ENCODE data around the gene OGN.

The OGN gene, protein sequence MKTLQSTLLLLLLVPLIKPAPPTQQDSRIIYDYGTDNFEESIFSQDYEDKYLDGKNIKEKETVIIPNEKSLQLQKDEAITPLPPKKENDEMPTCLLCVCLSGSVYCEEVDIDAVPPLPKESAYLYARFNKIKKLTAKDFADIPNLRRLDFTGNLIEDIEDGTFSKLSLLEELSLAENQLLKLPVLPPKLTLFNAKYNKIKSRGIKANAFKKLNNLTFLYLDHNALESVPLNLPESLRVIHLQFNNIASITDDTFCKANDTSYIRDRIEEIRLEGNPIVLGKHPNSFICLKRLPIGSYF

DNA sequence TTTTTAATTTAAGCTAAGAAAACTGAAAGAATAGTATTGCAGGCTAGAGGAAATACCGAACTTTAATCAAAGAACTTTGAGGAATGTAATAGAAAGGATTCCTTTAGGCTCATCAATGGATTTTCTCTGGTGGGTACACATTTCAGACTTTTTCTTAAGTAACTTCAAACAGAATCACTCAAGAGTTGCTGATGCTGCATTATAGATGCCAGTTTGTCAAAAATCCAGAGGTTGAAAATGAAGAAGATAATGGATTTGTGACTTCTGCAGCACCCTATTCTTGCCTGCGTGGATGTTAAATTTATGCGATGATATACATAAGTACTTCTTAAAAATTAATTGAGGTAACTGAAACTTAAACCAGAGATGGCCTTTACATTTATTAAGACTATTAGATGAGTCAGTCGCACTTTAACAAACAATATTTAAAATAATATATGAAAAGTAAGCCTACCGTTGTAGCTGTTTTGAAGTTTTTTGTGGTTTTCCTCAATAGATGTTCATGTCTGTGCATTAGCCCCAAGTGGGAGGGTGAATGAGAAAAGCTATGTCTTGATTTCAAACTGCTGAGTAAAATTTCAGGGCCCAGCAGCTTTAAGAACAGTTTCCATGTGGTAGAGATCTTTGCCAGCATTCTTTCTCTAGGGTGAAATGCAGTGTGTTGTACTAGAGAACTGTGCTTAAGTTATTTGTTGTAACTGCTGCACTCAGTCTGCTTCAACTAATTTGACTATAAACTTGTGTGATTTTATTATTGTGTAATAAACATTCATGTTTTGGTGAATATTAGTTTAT lies at the start of gene OGN:
Gene OGN (minus strand): TSS at position 537 of the 795 bp plus-strand sequence. CDS start 1,171 bp downstream, outside the sequence.
- no peak for TF ChIP-seq Cebpa-rat (IDR thresholded peaks at IDR 0.05)
- no peaks in the 10 kb centered on the region for H4K20me1 ChIP-seq
- H3K4me1 ChIP-seq: peaks cover 18% of the 10 kb centered on the region
- peak within 1 kb of the TSS; percentile 22; the same call in 1 of the 2 replicates for H3K4me2 ChIP-seq
- no peaks in the 10 kb centered on the region for H3K36me3 ChIP-seq
- no peak within 1 kb of the TSS for H3K27ac ChIP-seq
- no peak within 1 kb of the TSS for H3K9ac ChIP-seq
- H3K27me3 ChIP-seq: no peaks in the 10 kb centered on the region
- no peaks in the 10 kb centered on the region for H3K9me3 ChIP-seq
- no peak within 1 kb of the TSS for H3K4me3 ChIP-seq

DNA sequence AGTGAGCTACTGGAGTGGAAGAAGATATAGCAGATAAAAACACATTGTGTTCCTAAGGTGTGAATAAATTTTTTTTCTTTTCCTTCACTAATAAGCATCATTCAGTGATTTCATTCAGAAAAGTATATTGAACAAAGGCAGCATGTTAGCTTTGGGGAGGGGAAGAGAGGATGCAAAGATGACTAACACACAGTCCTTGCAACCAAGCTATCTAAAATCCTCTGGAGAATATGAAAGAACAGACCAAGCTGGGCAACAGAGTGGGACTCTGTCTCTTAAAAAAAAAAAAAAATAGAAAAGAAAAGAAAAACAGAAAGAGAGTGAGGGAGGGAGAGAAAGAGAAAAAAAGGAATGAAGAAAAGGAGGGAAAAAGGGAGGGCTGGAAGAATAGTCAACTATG lies 42.2 kb upstream of the OGN start:
- Histone ChIP-seq H3K27ac (no peak overlapping the region), H3K9ac (no peak overlapping the region), H3K4me3 (no peak overlapping the region), H3K4me1 (peaks cover 12% of the 10 kb centered on the region), H3K4me2 (no peak overlapping the region), H4K20me1 (peaks cover 5% of the 10 kb centered on the region; the same call in 1 of the 2 replicates), H3K27me3 (no peaks in the 10 kb centered on the region), H3K9me3 (no peaks in the 10 kb centered on the region; the same call in none of the 2 replicates), H3K36me3 (no peaks in the 10 kb centered on the region)
- no peak for TF ChIP-seq Cebpa-rat (IDR thresholded peaks at IDR 0.05)

DNA sequence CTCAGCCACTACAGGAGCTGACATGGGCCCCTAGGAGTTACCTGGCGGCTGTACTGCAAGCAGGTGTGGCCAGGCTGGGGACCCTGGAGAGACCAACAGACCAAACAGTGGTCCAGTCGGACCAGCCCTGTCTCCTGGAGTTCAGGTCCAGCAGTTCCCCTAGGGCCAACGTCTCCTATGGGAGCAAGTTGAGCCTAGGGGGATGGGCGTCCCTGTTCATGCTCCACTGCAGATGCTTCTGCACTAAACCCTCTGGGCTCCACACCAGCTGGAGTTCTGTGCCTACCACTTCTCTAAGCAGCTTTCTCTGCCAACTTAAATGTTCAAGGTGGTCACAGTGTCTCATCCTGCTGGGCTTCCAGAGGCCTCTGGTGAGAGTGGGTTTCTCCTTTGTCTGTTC lies 40.5 kb upstream of the OGN start:
- H3K4me2 ChIP-seq: peak overlapping the region; percentile 25
- H3K27ac ChIP-seq: no peak overlapping the region
- peaks cover 12% of the 10 kb centered on the region for H3K4me1 ChIP-seq
- H3K4me3 ChIP-seq: no peak overlapping the region
- no peak overlapping the region for H3K9ac ChIP-seq
- no peaks in the 10 kb centered on the region; the same call in none of the 2 replicates for H3K9me3 ChIP-seq
- peaks cover 5% of the 10 kb centered on the region; the same call in 1 of the 2 replicates for H4K20me1 ChIP-seq
- H3K27me3 ChIP-seq: no peaks in the 10 kb centered on the region
- H3K36me3 ChIP-seq: no peaks in the 10 kb centered on the region
- no peak for TF ChIP-seq Cebpa-rat (IDR thresholded peaks at IDR 0.05)

DNA sequence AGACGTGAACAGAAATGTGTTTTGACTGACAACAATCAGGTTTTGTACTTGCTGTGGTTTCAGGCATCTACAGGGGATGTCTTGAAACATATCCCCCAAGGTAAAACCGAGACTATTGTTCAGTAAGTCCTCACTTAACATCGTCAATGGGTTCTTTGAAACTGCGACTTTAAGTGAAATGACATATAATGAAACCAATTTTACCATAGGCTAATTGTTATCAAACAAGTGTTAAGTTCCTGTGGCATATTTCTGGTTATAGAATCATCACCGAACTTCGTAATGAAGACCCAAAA lies 36.3 kb upstream of the OGN start:
- no peak overlapping the region for H3K27ac ChIP-seq

DNA sequence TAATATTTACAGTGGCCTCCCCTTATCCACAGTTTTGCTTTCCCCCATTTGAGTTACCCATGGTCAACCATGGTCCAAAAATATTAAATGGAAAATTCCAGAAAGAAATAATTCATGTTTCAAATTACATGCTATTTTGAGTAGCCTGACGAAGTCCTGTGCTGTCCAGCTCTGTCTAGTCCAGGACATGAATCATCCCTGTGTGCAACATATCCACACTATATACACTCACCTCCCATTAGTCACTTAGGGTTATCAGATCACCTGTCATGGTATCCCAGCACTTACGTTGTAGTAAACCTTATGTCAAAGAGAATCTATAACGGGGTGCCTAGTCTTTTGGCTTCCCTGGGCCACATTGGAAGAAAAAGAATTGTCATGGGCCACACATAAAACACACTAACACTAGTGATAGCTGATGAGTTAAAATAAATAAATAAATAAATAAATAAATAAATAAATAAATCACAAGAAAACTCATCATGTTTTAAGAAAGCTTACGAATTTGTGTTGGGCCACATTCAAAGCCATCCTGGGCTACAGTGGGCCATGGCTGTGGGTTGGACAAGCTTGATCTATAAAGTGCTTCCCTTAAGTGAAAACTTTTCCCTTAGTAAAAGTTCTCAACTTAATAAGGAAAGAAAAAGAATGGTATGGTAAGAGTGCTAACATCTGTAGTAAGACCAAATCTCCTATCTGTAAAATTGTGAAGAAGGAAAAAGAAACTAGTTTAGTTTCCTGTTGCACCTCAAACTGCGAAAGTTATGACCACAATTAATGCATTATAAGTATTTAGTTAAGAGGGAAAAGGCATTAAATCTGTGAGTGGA lies 35.8 kb upstream of the OGN start:
- H3K4me3 ChIP-seq: no peak overlapping the region
- H3K27me3 ChIP-seq: no peaks in the 10 kb centered on the region
- no peak overlapping the region for H3K4me2 ChIP-seq
- no peaks in the 10 kb centered on the region for H3K36me3 ChIP-seq
- TF ChIP-seq Cebpa-rat (IDR thresholded peaks at IDR 0.05): no peak
- peaks cover 8% of the 10 kb centered on the region for H3K4me1 ChIP-seq
- H4K20me1 ChIP-seq: peaks cover 5% of the 10 kb centered on the region; the same call in 1 of the 2 replicates
- H3K9ac ChIP-seq: no peak overlapping the region
- no peak overlapping the region for H3K27ac ChIP-seq
- H3K9me3 ChIP-seq: no peaks in the 10 kb centered on the region

More for the DNA sequence above, 36.3 kb upstream of the OGN start:
- Histone ChIP-seq H3K9me3 (no peaks in the 10 kb centered on the region), H3K4me1 (peaks cover 12% of the 10 kb centered on the region), H3K4me2 (no peak overlapping the region), H3K36me3 (no peaks in the 10 kb centered on the region), H4K20me1 (peaks cover 5% of the 10 kb centered on the region; the same call in 1 of the 2 replicates), H3K4me3 (no peak overlapping the region), H3K27me3 (no peaks in the 10 kb centered on the region), H3K9ac (no peak overlapping the region)
- TF ChIP-seq Cebpa-rat (IDR thresholded peaks at IDR 0.05): no peak

DNA sequence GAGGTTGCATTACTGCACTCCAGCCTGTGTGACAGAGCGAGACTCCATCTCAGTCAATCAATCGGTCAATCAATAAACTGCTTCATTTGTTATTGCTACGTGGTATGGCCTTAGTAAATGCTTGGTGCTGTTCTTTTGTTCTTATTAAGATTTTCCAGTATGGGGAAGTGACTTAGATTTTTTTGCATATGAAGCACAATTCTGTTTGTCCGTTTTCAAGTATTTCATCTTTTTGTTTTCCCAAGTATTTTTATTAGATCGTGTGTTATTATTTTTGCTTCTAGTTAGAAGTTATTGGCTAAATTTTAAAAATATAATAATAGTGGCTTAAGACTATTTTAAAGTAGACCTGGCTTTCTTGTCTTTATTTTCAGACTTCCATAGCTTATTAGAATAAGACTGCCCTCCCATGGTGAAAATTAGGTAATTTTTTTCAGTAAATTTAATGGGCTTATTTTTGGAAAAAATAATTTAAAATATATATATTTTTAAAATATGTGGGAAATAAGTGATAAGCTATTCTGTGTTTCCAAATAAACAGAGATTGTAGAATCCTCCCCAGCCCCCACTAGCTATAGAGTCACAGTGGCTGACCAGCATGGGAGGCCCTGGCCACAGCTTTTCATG lies 34.6 kb upstream of the OGN start:
- Histone ChIP-seq H3K4me1 (no peaks in the 10 kb centered on the region), H4K20me1 (no peaks in the 10 kb centered on the region), H3K27ac (no peak overlapping the region), H3K9ac (no peak overlapping the region), H3K27me3 (no peaks in the 10 kb centered on the region), H3K4me2 (no peak overlapping the region), H3K4me3 (no peak overlapping the region), H3K36me3 (no peaks in the 10 kb centered on the region), H3K9me3 (no peaks in the 10 kb centered on the region)
- TF ChIP-seq Cebpa-rat (IDR thresholded peaks at IDR 0.05): no peak

DNA sequence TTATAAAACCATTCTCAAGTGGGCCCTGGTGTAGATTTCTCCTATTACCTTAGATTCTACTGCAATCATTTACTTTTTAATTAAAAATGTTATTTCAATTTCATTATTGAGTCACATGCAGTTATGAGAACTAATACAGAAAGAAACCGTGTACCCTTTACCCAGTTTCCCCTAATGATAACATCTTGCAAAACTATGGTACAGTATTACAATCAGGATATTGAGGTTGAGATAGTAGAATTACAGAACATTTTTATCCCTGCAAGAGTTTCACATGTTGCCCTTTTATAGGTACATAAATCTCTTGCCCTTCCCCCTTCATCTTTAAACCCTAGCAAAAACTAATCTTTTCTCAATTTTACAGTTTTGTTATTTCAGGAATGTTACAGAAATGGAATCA lies 30.9 kb upstream of the OGN start:
- TF ChIP-seq Cebpa-rat (IDR thresholded peaks at IDR 0.05): no peak
- Histone ChIP-seq H3K27ac (no peak overlapping the region), H3K4me1 (no peaks in the 10 kb centered on the region)

DNA sequence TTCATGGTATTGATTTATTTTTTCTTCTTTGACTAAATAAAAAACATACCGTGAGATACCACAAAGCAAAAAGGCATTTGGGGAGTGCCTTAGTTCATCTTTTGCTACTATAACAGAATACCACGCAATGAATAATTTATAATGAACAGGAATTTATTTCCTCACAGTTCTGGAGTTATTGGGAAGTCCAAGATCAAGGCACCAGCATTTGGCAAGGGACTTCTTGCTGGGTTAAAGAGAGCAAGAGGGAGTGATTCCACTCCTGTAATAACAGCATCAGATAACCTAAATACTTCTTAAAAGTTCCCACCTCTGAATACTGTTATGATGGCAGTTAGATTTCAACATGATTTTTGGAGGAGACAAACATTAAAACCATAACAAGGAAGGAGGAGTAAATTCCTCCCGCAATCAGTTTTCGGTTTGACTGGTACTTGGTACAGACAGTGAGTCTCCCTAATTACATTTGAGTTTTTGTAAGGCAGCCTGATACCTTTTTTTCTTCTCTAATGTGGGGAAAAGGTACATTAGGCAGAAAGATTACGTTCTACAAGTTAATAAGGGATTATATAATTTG lies 28.7 kb upstream of the OGN start:
- Histone ChIP-seq H3K9ac (no peak overlapping the region), H3K4me2 (no peak overlapping the region), H3K36me3 (peaks cover 7% of the 10 kb centered on the region; the same call in 1 of the 2 replicates), H3K4me1 (no peaks in the 10 kb centered on the region), H3K9me3 (no peaks in the 10 kb centered on the region), H3K27ac (no peak overlapping the region), H4K20me1 (no peaks in the 10 kb centered on the region), H3K4me3 (no peak overlapping the region), H3K27me3 (no peaks in the 10 kb centered on the region)
- TF ChIP-seq Cebpa-rat (IDR thresholded peaks at IDR 0.05): no peak

More for the DNA sequence above, 30.9 kb upstream of the OGN start:
- Histone ChIP-seq H3K9me3 (no peaks in the 10 kb centered on the region), H4K20me1 (no peaks in the 10 kb centered on the region), H3K4me3 (no peak overlapping the region), H3K36me3 (peaks cover 6% of the 10 kb centered on the region; the same call in 1 of the 2 replicates), H3K4me2 (no peak overlapping the region), H3K27me3 (no peaks in the 10 kb centered on the region), H3K9ac (no peak overlapping the region)

DNA sequence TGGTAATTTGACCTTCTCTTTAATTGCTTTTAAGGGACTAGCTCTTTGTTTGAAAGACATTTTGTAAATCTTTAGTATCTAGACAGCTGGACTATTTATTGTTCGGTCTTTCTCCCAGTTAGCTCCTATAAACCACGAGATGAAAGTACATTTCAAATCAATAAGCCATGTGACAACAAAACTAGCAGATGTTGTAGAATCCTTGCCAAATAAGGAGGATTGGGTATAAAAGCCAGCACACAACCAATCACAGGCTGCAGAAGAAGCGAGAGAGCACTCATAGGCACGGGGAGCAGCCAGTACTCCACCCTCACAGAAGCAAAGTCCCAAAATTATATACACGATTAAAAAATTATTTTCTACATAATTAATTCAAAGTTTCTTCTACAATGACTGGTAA lies 28.0 kb upstream of the OGN start:
- Histone ChIP-seq H3K9me3 (no peaks in the 10 kb centered on the region), H3K36me3 (peaks cover 7% of the 10 kb centered on the region; the same call in 1 of the 2 replicates), H3K27ac (no peak overlapping the region), H3K4me1 (no peaks in the 10 kb centered on the region), H3K27me3 (no peaks in the 10 kb centered on the region), H4K20me1 (no peaks in the 10 kb centered on the region), H3K4me2 (no peak overlapping the region), H3K9ac (no peak overlapping the region), H3K4me3 (no peak overlapping the region)
- TF ChIP-seq Cebpa-rat (IDR thresholded peaks at IDR 0.05): no peak
